GM18951 (cell line): ENCODE results near the gene TBC1D5.

Experiments
- POLR2A ChIP-seq: IDR thresholded peaks from 4 replicates; pipeline ENCODE4 v1.6.1; 2011; ENCODE audit warnings: mild to moderate bottlenecking; ENCODE audit not compliant: insufficient read length, insufficient read depth; ENCODE audit errors: extremely low read depth
- in situ Hi-C: fragments of 300-500 bp; cut with MboI; formaldehyde crosslinking; loops from one replicate; pipeline ENCODE4 v1.12.0; 2022; ENCODE audit warnings: low sequenced_read_pairs, mixed read lengths, inconsistent platforms; ENCODE audit not compliant: unreplicated experiment

Gene TBC1D5

GRCh38 chr3:17765819-17766472, 23.5 kb upstream of the TBC1D5 start:
- in situ Hi-C loops = no loop called here
- no peak for TF ChIP-seq POLR2A

- in situ Hi-C loops = no loop called here
- TF ChIP-seq POLR2A = no peak
These were observed 19.1 kb upstream of the TBC1D5 start for GRCh38 chr3:17761563-17761962.

GRCh38 chr3:17759901-17760300, 17.5 kb upstream of the TBC1D5 start:
- no peak for TF ChIP-seq POLR2A
- in situ Hi-C loops = no loop called here

- in situ Hi-C loops = no loop called here
- TF ChIP-seq POLR2A = no peak
These were observed 13.4 kb upstream of the TBC1D5 start for GRCh38 chr3:17755836-17756235.

- no peak for TF ChIP-seq POLR2A
- in situ Hi-C loops = no loop called here
These were observed 11.2 kb upstream of the TBC1D5 start for GRCh38 chr3:17753632-17753992.

- TF ChIP-seq POLR2A = no peak
- in situ Hi-C loops = no loop called here
These were observed 10.6 kb upstream of the TBC1D5 start for GRCh38 chr3:17752876-17753631.

- in situ Hi-C loops = no loop called here
- no peak for TF ChIP-seq POLR2A
These were observed 10.0 kb upstream of the TBC1D5 start for GRCh38 chr3:17752436-17752835.

GRCh38 chr3:17749705-17750293, 7.4 kb upstream of the TBC1D5 start:
- no peak for TF ChIP-seq POLR2A
- in situ Hi-C loops = no loop called here

GRCh38 chr3:17749281-17749680, 6.8 kb upstream of the TBC1D5 start:
- no peak for TF ChIP-seq POLR2A
- in situ Hi-C loops = no loop called here

GRCh38 chr3:17747890-17748247, 5.4 kb upstream of the TBC1D5 start:
- in situ Hi-C loops = no loop called here
- no peak for TF ChIP-seq POLR2A

- no peak for TF ChIP-seq POLR2A
- in situ Hi-C loops = no loop called here
These were observed 4.9 kb upstream of the TBC1D5 start for GRCh38 chr3:17747174-17747889.

GRCh38 chr3:17745894-17746293, 3.5 kb upstream of the TBC1D5 start:
- in situ Hi-C loops = no loop called here
- TF ChIP-seq POLR2A = no peak

GRCh38 chr3:17745301-17745700, 2.9 kb upstream of the TBC1D5 start:
- in situ Hi-C loops = no loop called here
- no peak for TF ChIP-seq POLR2A
